ENCODE measurements around the gene PCDHGA10. TPM values are rescaled to one million over a fixed set of nuclear protein-coding genes. Genes with fewer than 3 reads are reported as not detected.
A peak's percentile ranks its signal among the peaks of the same experiment; 100 is the strongest.
"Not testable (repeated sequence)": the region's sequence is repeated elsewhere in the genome, so short reads cannot be mapped to it uniquely, and the experiment has no call there.

PCDHGA10 gene
- total RNA-seq, 1 experiment from 2014 or later = 8.5 TPM

GRCh38 chr5:141402553-141403243 lies 10.1 kb upstream of the PCDHGA10 start, which contains the start of gene PCDHGA9:
PCDHGA9 (plus strand) TSS chr5:141402778; CDS start chr5:141402953, 175 bp downstream.
- H3K27me3 ChIP-seq (ENCODE audit: low read length) = no peaks in the 10 kb centered on the region
- peaks cover 29% of the 10 kb centered on the region for H3K36me3 ChIP-seq (ENCODE audit: insufficient read depth, low read length)
- no peak within 1 kb of the TSS for H3K9ac ChIP-seq (ENCODE audit: low read length)
- DNase-seq = no peak
- H3K9me2 ChIP-seq (replicated peaks; ENCODE audit: insufficient read depth, low read length) = no peaks in the 10 kb centered on the region
- H3K27ac ChIP-seq (ENCODE audit: low read length) = no peak within 1 kb of the TSS
- H3K4me3 ChIP-seq (ENCODE audit: low read length) = no peak within 1 kb of the TSS
- H3K4me2 ChIP-seq (ENCODE audit: low read depth, low read length, poor library complexity, severe bottlenecking) = no peak within 1 kb of the TSS
- H3K9me3 ChIP-seq (ENCODE audit: low read length) = peaks cover 23% of the 10 kb centered on the region
- no peaks in the 10 kb centered on the region for H4K20me1 ChIP-seq (ENCODE audit: insufficient read depth, low read depth, low read length)
- H2AFZ ChIP-seq (ENCODE audit: low read length) = no peak within 1 kb of the TSS
- H3K4me1 ChIP-seq (ENCODE audit: low read length) = no peaks in the 10 kb centered on the region
- peaks cover 54% of the 10 kb centered on the region for H3K79me2 ChIP-seq (ENCODE audit: low read length)

- no peaks in the 10 kb centered on the region for H3K27me3 ChIP-seq (ENCODE audit: low read length)
These were observed 9.4 kb upstream of the PCDHGA10 start for GRCh38 chr5:141403387-141403786.

GRCh38 chr5:141407790-141408505 lies 4.8 kb upstream of the PCDHGA10 start, which contains the start of gene PCDHGB6:
PCDHGB6 (plus strand) TSS chr5:141408021; CDS start chr5:141408203, 182 bp downstream.
- not testable (repeated sequence) for DNase-seq; H3K4me3 ChIP-seq (ENCODE audit: low read length); H3K4me1 ChIP-seq (ENCODE audit: low read length); H3K4me2 ChIP-seq (ENCODE audit: low read depth, low read length, poor library complexity, severe bottlenecking); H2AFZ ChIP-seq (ENCODE audit: low read length); H3K27ac ChIP-seq (ENCODE audit: low read length); H3K27me3 ChIP-seq (ENCODE audit: low read length); H3K9me2 ChIP-seq (replicated peaks; ENCODE audit: insufficient read depth, low read length); H3K9me3 ChIP-seq (ENCODE audit: low read length); H4K20me1 ChIP-seq (ENCODE audit: insufficient read depth, low read depth, low read length); H3K36me3 ChIP-seq (ENCODE audit: insufficient read depth, low read length); H3K9ac ChIP-seq (ENCODE audit: low read length)
- H3K79me2 ChIP-seq (ENCODE audit: low read length) = peaks cover 37% of the 10 kb centered on the region

More at GRCh38 chr5:141403387-141403786, 9.4 kb upstream of the PCDHGA10 start:
- Histone ChIP-seq H3K79me2 (ENCODE audit: low read length) (peaks cover 55% of the 10 kb centered on the region), H3K27ac (ENCODE audit: low read length) (no peak overlapping the region), H3K4me3 (ENCODE audit: low read length) (no peak overlapping the region), H3K4me1 (ENCODE audit: low read length) (no peaks in the 10 kb centered on the region), H3K36me3 (ENCODE audit: insufficient read depth, low read length) (peaks cover 29% of the 10 kb centered on the region), H4K20me1 (ENCODE audit: insufficient read depth, low read depth, low read length) (no peaks in the 10 kb centered on the region), H3K9ac (ENCODE audit: low read length) (no peak overlapping the region), H3K4me2 (ENCODE audit: low read depth, low read length, poor library complexity, severe bottlenecking) (no peak overlapping the region), H3K9me3 (ENCODE audit: low read length) (peaks cover 23% of the 10 kb centered on the region), H3K9me2 (replicated peaks; ENCODE audit: insufficient read depth, low read length) (no peaks in the 10 kb centered on the region), H2AFZ (ENCODE audit: low read length) (no peak overlapping the region)
- DNase-seq = no peak

GRCh38 chr5:141409598-141410306 lies 3.0 kb upstream of the PCDHGA10 start:
- peaks cover 38% of the 10 kb centered on the region for H3K79me2 ChIP-seq (ENCODE audit: low read length)
- DNase-seq = no peak
- H3K27me3 ChIP-seq (ENCODE audit: low read length) = no peaks in the 10 kb centered on the region
- no peak overlapping the region for H3K4me3 ChIP-seq (ENCODE audit: low read length)
- no peaks in the 10 kb centered on the region for H4K20me1 ChIP-seq (ENCODE audit: insufficient read depth, low read depth, low read length)
- H3K9me2 ChIP-seq (replicated peaks; ENCODE audit: insufficient read depth, low read length) = no peaks in the 10 kb centered on the region
- peaks cover 3% of the 10 kb centered on the region; the same call in 1 of the 2 replicates for H3K4me1 ChIP-seq (ENCODE audit: low read length)
- H2AFZ ChIP-seq (ENCODE audit: low read length) = no peak overlapping the region
- no peak overlapping the region for H3K27ac ChIP-seq (ENCODE audit: low read length)
- H3K9me3 ChIP-seq (ENCODE audit: low read length) = peaks cover 7% of the 10 kb centered on the region
- H3K36me3 ChIP-seq (ENCODE audit: insufficient read depth, low read length) = peaks cover 25% of the 10 kb centered on the region
- H3K4me2 ChIP-seq (ENCODE audit: low read depth, low read length, poor library complexity, severe bottlenecking) = no peak overlapping the region
- no peak overlapping the region for H3K9ac ChIP-seq (ENCODE audit: low read length)

GRCh38 chr5:141411575-141411974 lies 1.2 kb upstream of the PCDHGA10 start:
- DNase-seq = no peak
- Histone ChIP-seq H3K36me3 (ENCODE audit: insufficient read depth, low read length) (peaks cover 25% of the 10 kb centered on the region), H3K9ac (ENCODE audit: low read length) (no peak overlapping the region), H3K27me3 (ENCODE audit: low read length) (no peaks in the 10 kb centered on the region), H3K9me2 (replicated peaks; ENCODE audit: insufficient read depth, low read length) (no peaks in the 10 kb centered on the region), H3K9me3 (ENCODE audit: low read length) (peaks cover 7% of the 10 kb centered on the region), H4K20me1 (ENCODE audit: insufficient read depth, low read depth, low read length) (no peaks in the 10 kb centered on the region), H3K27ac (ENCODE audit: low read length) (0 out of 2 replicates have a peak overlapping the region, but pooled peaks have one; percentile 18), H3K4me2 (ENCODE audit: low read depth, low read length, poor library complexity, severe bottlenecking) (no peak overlapping the region), H3K79me2 (ENCODE audit: low read length) (peaks cover 23% of the 10 kb centered on the region), H3K4me1 (ENCODE audit: low read length) (peaks cover 3% of the 10 kb centered on the region; the same call in 1 of the 2 replicates), H2AFZ (ENCODE audit: low read length) (no peak overlapping the region), H3K4me3 (ENCODE audit: low read length) (no peak overlapping the region)

- Histone ChIP-seq H3K4me3 (ENCODE audit: low read length) (no peak overlapping the region), H3K9me3 (ENCODE audit: low read length) (peaks cover 6% of the 10 kb centered on the region; the same call in 1 of the 2 replicates), H3K27ac (ENCODE audit: low read length) (no peak overlapping the region), H3K36me3 (ENCODE audit: insufficient read depth, low read length) (peaks cover 18% of the 10 kb centered on the region), H2AFZ (ENCODE audit: low read length) (no peak overlapping the region), H3K4me2 (ENCODE audit: low read depth, low read length, poor library complexity, severe bottlenecking) (no peak overlapping the region), H4K20me1 (ENCODE audit: insufficient read depth, low read depth, low read length) (no peaks in the 10 kb centered on the region), H3K4me1 (ENCODE audit: low read length) (peaks cover 3% of the 10 kb centered on the region; the same call in 1 of the 2 replicates), H3K9me2 (replicated peaks; ENCODE audit: insufficient read depth, low read length) (no peaks in the 10 kb centered on the region), H3K9ac (ENCODE audit: low read length) (no peak overlapping the region), H3K27me3 (ENCODE audit: low read length) (no peaks in the 10 kb centered on the region), H3K79me2 (ENCODE audit: low read length) (peaks cover 13% of the 10 kb centered on the region)
- no peak for DNase-seq
These were observed 818 bp downstream of the PCDHGA10 start for GRCh38 chr5:141413540-141414069.

- not testable (repeated sequence) for H3K79me2 ChIP-seq (ENCODE audit: low read length); H3K4me2 ChIP-seq (ENCODE audit: low read depth, low read length, poor library complexity, severe bottlenecking); H2AFZ ChIP-seq (ENCODE audit: low read length); H3K9me3 ChIP-seq (ENCODE audit: low read length); H3K4me1 ChIP-seq (ENCODE audit: low read length); H4K20me1 ChIP-seq (ENCODE audit: insufficient read depth, low read depth, low read length); H3K4me3 ChIP-seq (ENCODE audit: low read length); H3K9ac ChIP-seq (ENCODE audit: low read length); H3K27me3 ChIP-seq (ENCODE audit: low read length); H3K9me2 ChIP-seq (replicated peaks; ENCODE audit: insufficient read depth, low read length); DNase-seq; H3K27ac ChIP-seq (ENCODE audit: low read length)
- H3K36me3 ChIP-seq (ENCODE audit: insufficient read depth, low read length) = peaks cover 18% of the 10 kb centered on the region
These were observed 1.9 kb downstream of the PCDHGA10 start for GRCh38 chr5:141414548-141415274.

Data from Karpas-422 (cell line).